ENCODE measurements around the gene RPP40. TPM values are rescaled to one million over a fixed set of nuclear protein-coding genes. Genes with fewer than 3 reads are reported as not detected.

Gene RPP40
- total RNA-seq, 1 donor from 2014 or later, result 3.6 TPM

- intact Hi-C loops (cut with DNase I), result no loop called here
- no peak for DNase-seq (ENCODE audit: low spot score)
Observed at GRCh38 chr6:4950076-4950475, 53.8 kb downstream of the RPP40 start.

- no peak for DNase-seq (ENCODE audit: low spot score)
- intact Hi-C loops (cut with DNase I), result no loop called here
Observed at GRCh38 chr6:4948781-4949450, 54.9 kb downstream of the RPP40 start.

- no peak for DNase-seq (ENCODE audit: low spot score)
- intact Hi-C loops (cut with DNase I), result no loop called here
Observed at GRCh38 chr6:4947716-4948115, 56.1 kb downstream of the RPP40 start.

- DNase-seq (ENCODE audit: low spot score), result no peak
- intact Hi-C loops (cut with DNase I), result no loop called here
Observed at GRCh38 chr6:4946521-4946920, 57.3 kb downstream of the RPP40 start.

Other genes starting within 250 kb of the RPP40 start
- gene CDYL, start 227.6 kb downstream of the RPP40 start, total RNA-seq, result 36.3 TPM
- 7.7 TPM for gene PPP1R3G, start 81.3 kb upstream of the RPP40 start, total RNA-seq

All from cardiac septum (tissue), 1 donor.